ENCODE measurements around the gene CCN2. TPM values are rescaled to one million over a fixed set of nuclear protein-coding genes. Genes with fewer than 3 reads are reported as not detected.

The CCN2 gene
- total RNA-seq, 1 experiment from 2014 or later, result 44.1 TPM

GRCh38 chr6:131910219-131910589 is 41.0 kb downstream of the CCN2 start:
- no peak overlapping the region for H2BK12ac ChIP-seq (ENCODE audit: insufficient read length, low read depth, low read length)
- no peak for DNase-seq
- WGBS (ENCODE audit: extremely low coverage, insufficient read length, low lambda C conversion rate), result no CpG with 5 or more reads among the region's 1 CpG

More at GRCh38 chr6:131910219-131910589, 41.0 kb downstream of the CCN2 start:
- Histone ChIP-seq H3K79me2 (ENCODE audit: insufficient read depth, low read length) (no peaks in the 10 kb centered on the region), H3K79me1 (ENCODE audit: insufficient read depth, low read depth, low read length, poor library complexity, severe bottlenecking) (no peaks in the 10 kb centered on the region), H3K27me3 (ENCODE audit: insufficient read depth, low read length) (no peaks in the 10 kb centered on the region), H2BK5ac (ENCODE audit: insufficient read length, low read length) (no peak overlapping the region), H3K4me2 (ENCODE audit: insufficient read depth, insufficient read length, low read length) (no peak overlapping the region), H4K8ac (replicated peaks; ENCODE audit: insufficient read length, low read depth, low read length) (no peak overlapping the region), H2BK120ac (ENCODE audit: low read depth, low read length, poor library complexity, severe bottlenecking) (no peak overlapping the region), H2BK15ac (ENCODE audit: low read depth, low read length) (no peak overlapping the region), H4K5ac (ENCODE audit: insufficient read length, low read depth, low read length) (no peak overlapping the region), H3T11ph (ENCODE audit: low read length) (no peak overlapping the region), H3K56ac (ENCODE audit: insufficient read length, low read depth, low read length) (no peak overlapping the region), H4K91ac (ENCODE audit: insufficient read length, low read depth, low read length) (no peak overlapping the region), H4K20me1 (ENCODE audit: control insufficient read depth, insufficient read depth, insufficient read length) (no peaks in the 10 kb centered on the region), H2AFZ (ENCODE audit: low read length) (no peak overlapping the region), H3K23ac (ENCODE audit: insufficient read length, low read depth, low read length) (no peak overlapping the region), H3K14ac (ENCODE audit: insufficient read depth, low read length) (no peak overlapping the region), H2BK20ac (ENCODE audit: low read depth, low read length, poor library complexity, severe bottlenecking) (no peak overlapping the region), H3K4ac (ENCODE audit: low read depth, low read length) (no peak overlapping the region), H3K23me2 (ENCODE audit: insufficient read length, low read depth, low read length, poor library complexity, severe bottlenecking) (no peaks in the 10 kb centered on the region), H3K27ac (ENCODE audit: insufficient read length, low read depth, low read length) (no peak overlapping the region), H2AK5ac (ENCODE audit: insufficient read length, low read length) (no peak overlapping the region), H3K4me1 (ENCODE audit: insufficient read depth, low read length) (peaks cover 8% of the 10 kb centered on the region; the same call in 1 of the 2 replicates), H3K9ac (ENCODE audit: extremely low read depth, insufficient read length, low read length) (no peak overlapping the region), H3K9me3 (ENCODE audit: control insufficient read depth, low read depth, low read length) (no peaks in the 10 kb centered on the region), H3K18ac (ENCODE audit: insufficient read length, low read depth, low read length) (no peak overlapping the region)
- H3K4me3 Mint-ChIP-seq, result no peak overlapping the region
- peaks cover 24 to 52% of the 10 kb centered on the region in 2 experiments for H3K4me1 Mint-ChIP-seq
- H3K27me3 Mint-ChIP-seq (ENCODE audit: low read depth), result no peaks in the 10 kb centered on the region
- TF ChIP-seq CTCF (conservative IDR thresholded peaks at IDR 0.05), result peak; percentile 11; the same call in 2 of the 3 replicates
- peaks cover 0 to 7% of the 10 kb centered on the region in 2 experiments; a peak in 2 of 5 replicates for H3K9me3 Mint-ChIP-seq
- H3K27ac Mint-ChIP-seq, result no peak overlapping the region
- H3K36me3 Mint-ChIP-seq (ENCODE audit: insufficient read depth in 1 of 3, low read depth in 3 of 3), result peaks cover 0 to 88% (median 68%) of the 10 kb centered on the region in 3 experiments; a peak in 6 of 7 replicates

All from H9 (cell line).